ENCODE results near the gene LMOD3. TPM values are rescaled to one million over a fixed set of nuclear protein-coding genes. Genes with fewer than 3 reads are reported as not detected.

LMOD3 gene
- total RNA-seq, 2 donors from 2014 or later, result not detected

- Mint-ChIP-seq H3K9me3 (peaks cover 4 to 8% of the 10 kb centered on the region in 2 donors), H3K27ac (peak overlapping the region; percentile 81 to 87), H3K36me3 (peaks cover 31 to 34% of the 10 kb centered on the region in 2 donors)
- ATAC-seq, result peak; percentile 30 to 76
- no peak for DNase-seq (ENCODE audit: low spot score in 2 of 2)
Measured at GRCh38 chr3:69058180-69058946, 64.0 kb downstream of the LMOD3 start.

Other genes with a start within 250 kb of the LMOD3 start
- gene TAFA4, start 190.0 kb downstream of the LMOD3 start, total RNA-seq, result not detected
- 10 to 100 TPM in 1 of 2 donors, 1 to 10 TPM in 1; 7.9 to 13.7 TPM for gene EOGT, start 108.9 kb downstream of the LMOD3 start, total RNA-seq
- gene TMF1, start 70.3 kb downstream of the LMOD3 start, total RNA-seq, result 10 to 100 TPM; 43.2 to 44.3 TPM
- 10 to 100 TPM; 79.6 to 89.3 TPM for gene UBA3, start 42.2 kb downstream of the LMOD3 start, total RNA-seq
- gene ARL6IP5, start 37.7 kb downstream of the LMOD3 start, total RNA-seq, result 100 to 1,000 TPM in 1 of 2 donors, 10 to 100 TPM in 1; 73.5 to 108 TPM

Data from activated naive CD4-positive, alpha-beta T cell treated with anti-CD3 and anti-CD28 coated beads, Interleukin-2, amount 50 U/mL, for 72 hours (primary cell).